Caco-2 (cell line): ENCODE results near the gene UTF1. TPM values are rescaled to one million over a fixed set of nuclear protein-coding genes. Genes with fewer than 3 reads are reported as not detected.
A peak's percentile ranks its signal among the peaks of the same experiment; 100 is the strongest.

Experiments used
- BruUV-seq: library from RNA; stranded (reverse); fragments of 400-500 nt; replicated peaks from 2 replicates; lab custom pipeline; 2021; lab: Mats Ljungman, UMichigan
- CTCF ChIA-PET: fragments of 300-600 bp; sonication (Branson Sonifier 250); formaldehyde crosslinking; loops from one replicate; lab custom pipeline; 2022; ENCODE audit warnings: antibody characterized with exemption; lab: Charles Lee
- POLR2A ChIA-PET: fragments of 300-600 bp; sonication (Branson Sonifier 250); formaldehyde crosslinking; loops from one replicate; lab custom pipeline; 2022; ENCODE audit warnings: antibody characterized with exemption; lab: Charles Lee
- DNase-seq, 2 experiments: peaks; one replicate each; pipeline versions ENCODE4 v3.0.0 to v3.0.0-alpha.2; 2020 to 2022
- H3K27me3 ChIP-seq: replicated peaks from 2 replicates; pipeline ENCODE4 v1.6.0; 2011; ENCODE audit warnings: low read length; ENCODE audit not compliant: control insufficient read depth, insufficient read depth
- H3K36me3 ChIP-seq: 2 replicates; pipeline ENCODE4 v1.5.1; 2011; ENCODE audit warnings: low read length; ENCODE audit not compliant: control insufficient read depth, insufficient read depth
- H3K4me1 ChIP-seq: fragments of 250-450 bp; sonication (Bioruptor Pico); 2 replicates; pipeline ENCODE4 v1.5.1; 2020; ENCODE audit warnings: mild to moderate bottlenecking
- H3K4me3 ChIP-seq: 2 replicates; pipeline ENCODE4 v1.5.1; 2011; ENCODE audit warnings: low read depth, mild to moderate bottlenecking, control low read depth, low read length
- H3K9me3 ChIP-seq: fragments of 250-450 bp; sonication (Bioruptor Pico); 2 replicates; pipeline ENCODE4 v1.5.1; 2020; ENCODE audit warnings: mild to moderate bottlenecking, moderate library complexity
- H3K27ac Mint-ChIP-seq: one replicate; pipeline ENCODE4 v1.8.0; 2022; ENCODE audit warnings: mixed read lengths; ENCODE audit not compliant: unreplicated experiment
- H3K27me3 Mint-ChIP-seq: one replicate; pipeline ENCODE4 v1.8.0; 2022; ENCODE audit warnings: mixed read lengths; ENCODE audit not compliant: insufficient read depth, unreplicated experiment
- H3K36me3 Mint-ChIP-seq: one replicate; pipeline ENCODE4 v1.8.0; 2022; ENCODE audit warnings: mild to moderate bottlenecking, mixed read lengths; ENCODE audit not compliant: insufficient read depth, unreplicated experiment
- H3K4me1 Mint-ChIP-seq: one replicate; pipeline ENCODE4 v1.8.0; 2022; ENCODE audit warnings: low read depth, mixed read lengths; ENCODE audit not compliant: unreplicated experiment
- H3K4me3 Mint-ChIP-seq: one replicate; pipeline ENCODE4 v1.8.0; 2022; ENCODE audit warnings: mild to moderate bottlenecking, moderate library complexity, mixed read lengths; ENCODE audit not compliant: unreplicated experiment
- H3K9me3 Mint-ChIP-seq: one replicate; pipeline ENCODE4 v1.8.0; 2022; ENCODE audit warnings: mixed read lengths; ENCODE audit not compliant: unreplicated experiment
- CTCF ChIP-seq, 2 experiments: fragments of 200-600 bp in 1 of 2; IDR thresholded peaks; 1 replicate in 1 of 2; 2 replicates in 1 of 2; pipeline versions ENCODE4 v1.5.1 to v1.8.0; 2011 to 2022; ENCODE audit warnings: antibody characterized with exemption in 1 of 2, control low read depth in 1 of 2, inconsistent platforms in 1 of 2, low read depth in 1 of 2, low read length in 1 of 2, mild to moderate bottlenecking in 1 of 2, moderate library complexity in 1 of 2; ENCODE audit not compliant: insufficient read depth in 1 of 2, severe bottlenecking in 1 of 2, unreplicated experiment in 1 of 2
- intact Hi-C: fragments of 100-400 bp; cut with micrococcal nuclease; formaldehyde crosslinking; loops from one replicate; pipeline ENCODE4 v1.10.0; 2022; ENCODE audit not compliant: unreplicated experiment
- total RNA-seq: library from RNA; stranded (reverse); gene quantifications from 2 replicates; pipeline ENCODE4 v1.2.3, GENCODE V29; 2022

The UTF1 gene
- total RNA-seq, 1 experiment from 2014 or later = not detected

GRCh38 chr10:133227256-133227655 lies 2.8 kb upstream of the UTF1 start:
- Histone ChIP-seq H3K4me3 (no peak overlapping the region), H3K27me3 (no peaks in the 10 kb centered on the region), H3K4me1 (no peaks in the 10 kb centered on the region), H3K9me3 (no peaks in the 10 kb centered on the region), H3K36me3 (no peaks in the 10 kb centered on the region)
- no peak for DNase-seq
- no TSS peak for BruUV-seq
- no peaks in the 10 kb centered on the region for H3K9me3 Mint-ChIP-seq
- H3K27me3 Mint-ChIP-seq = peaks cover 15% of the 10 kb centered on the region
- no peak overlapping the region for H3K4me3 Mint-ChIP-seq
- H3K4me1 Mint-ChIP-seq = no peaks in the 10 kb centered on the region
- intact Hi-C loops = no loop called here
- no peak overlapping the region for H3K27ac Mint-ChIP-seq
- ChIA-PET CTCF (no interaction called here), POLR2A (no interaction called here)
- no peaks in the 10 kb centered on the region for H3K36me3 Mint-ChIP-seq
- no peak for TF ChIP-seq CTCF (IDR thresholded peaks at IDR 0.05; ENCODE audit: insufficient read depth in 1 of 2, low read depth in 1 of 2, low read length in 1 of 2, severe bottlenecking in 1 of 2, unreplicated experiment in 1 of 2)

GRCh38 chr10:133229265-133230043 lies 563 bp upstream of the UTF1 start:
- no peak for DNase-seq
- CTCF ChIA-PET = interaction anchor here (1.2 kb wide), 1 partner anchor 16 kb away, joined by 3 read pairs; no protein-coding TSS in a partner anchor
- POLR2A ChIA-PET = no interaction called here
- Mint-ChIP-seq H3K27ac (no peak overlapping the region), H3K4me1 (no peaks in the 10 kb centered on the region), H3K9me3 (no peaks in the 10 kb centered on the region), H3K27me3 (peaks cover 11% of the 10 kb centered on the region), H3K36me3 (no peaks in the 10 kb centered on the region), H3K4me3 (peak overlapping the region; percentile 45)
- no peak for TF ChIP-seq CTCF (IDR thresholded peaks at IDR 0.05; ENCODE audit: insufficient read depth in 1 of 2, low read depth in 1 of 2, low read length in 1 of 2, severe bottlenecking in 1 of 2, unreplicated experiment in 1 of 2)
- no peak overlapping the region for H3K4me3 ChIP-seq
- H3K27me3 ChIP-seq = no peaks in the 10 kb centered on the region
- BruUV-seq = no TSS peak
- H3K9me3 ChIP-seq = no peaks in the 10 kb centered on the region
- no peaks in the 10 kb centered on the region for H3K4me1 ChIP-seq
- H3K36me3 ChIP-seq = no peaks in the 10 kb centered on the region
- intact Hi-C loops = no loop called here

- Histone ChIP-seq H3K4me1 (no peaks in the 10 kb centered on the region), H3K36me3 (no peaks in the 10 kb centered on the region), H3K27me3 (no peaks in the 10 kb centered on the region; the same call in 1 of the 2 replicates), H3K4me3 (no peak overlapping the region), H3K9me3 (no peaks in the 10 kb centered on the region)
- intact Hi-C loops = no loop called here
- no peaks in the 10 kb centered on the region for H3K36me3 Mint-ChIP-seq
- peaks cover 11% of the 10 kb centered on the region for H3K27me3 Mint-ChIP-seq
- H3K4me1 Mint-ChIP-seq = no peaks in the 10 kb centered on the region
- no peak overlapping the region for H3K27ac Mint-ChIP-seq
- DNase-seq = no peak
- POLR2A ChIA-PET = no interaction called here
- TF ChIP-seq CTCF (IDR thresholded peaks at IDR 0.05; ENCODE audit: insufficient read depth in 1 of 2, low read depth in 1 of 2, low read length in 1 of 2, severe bottlenecking in 1 of 2, unreplicated experiment in 1 of 2) = no peak
- CTCF ChIA-PET = interaction anchor here (1.2 kb wide), 1 partner anchor 15 kb away, joined by 3 read pairs; no protein-coding TSS in a partner anchor
- no TSS peak for BruUV-seq
- H3K4me3 Mint-ChIP-seq = no peak overlapping the region
- H3K9me3 Mint-ChIP-seq = no peaks in the 10 kb centered on the region
These were observed 574 bp downstream of the UTF1 start for GRCh38 chr10:133230387-133231195.
